GM19099 (cell line): Measurements from ENCODE around the gene TCTN1.

Source experiments
- POLR2A ChIP-seq: IDR thresholded peaks from 3 replicates; pipeline ENCODE4 v1.6.1; 2011; ENCODE audit warnings: low read depth; ENCODE audit not compliant: insufficient read length; ENCODE audit errors: extremely low read depth

Gene TCTN1

DNA sequence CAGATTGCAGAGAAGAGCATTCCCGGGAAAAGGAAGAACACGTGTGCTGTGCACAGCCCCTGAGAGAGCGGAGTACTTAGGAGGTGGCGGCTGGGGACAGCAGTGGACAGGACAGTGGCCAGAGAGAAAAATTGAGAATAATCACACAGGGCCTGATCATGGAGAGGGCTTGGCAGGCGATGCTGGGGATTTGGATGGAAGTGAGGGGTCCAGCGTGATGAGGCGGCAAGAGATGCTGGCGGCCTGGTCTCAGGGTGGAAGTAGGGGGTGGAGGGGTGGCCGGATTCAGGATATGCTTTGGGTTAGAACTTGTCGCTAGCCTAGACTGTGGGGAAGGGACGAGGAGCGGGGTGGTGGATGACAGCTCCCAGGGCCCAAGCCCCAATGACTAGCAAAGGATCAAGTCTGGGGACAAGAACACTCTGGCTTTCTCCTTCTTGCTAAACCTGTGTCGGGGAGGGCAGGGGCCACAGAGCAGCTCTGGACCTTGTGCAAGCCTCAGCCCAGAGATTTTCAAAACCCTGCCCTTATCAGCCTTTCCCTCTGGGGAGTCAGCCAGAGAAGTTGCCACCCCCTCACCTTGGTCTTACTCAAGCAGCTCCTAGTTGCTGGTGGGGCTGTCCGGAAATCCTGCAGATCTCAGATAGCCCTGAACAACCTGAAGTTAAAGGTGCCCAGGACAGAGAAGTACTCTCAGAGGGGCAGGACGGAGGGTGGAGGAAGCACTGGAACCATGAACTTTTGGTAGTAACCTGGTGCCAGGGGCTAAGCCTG, 73.7 kb downstream of the TCTN1 start:
- peak; percentile 47 for TF ChIP-seq POLR2A

DNA sequence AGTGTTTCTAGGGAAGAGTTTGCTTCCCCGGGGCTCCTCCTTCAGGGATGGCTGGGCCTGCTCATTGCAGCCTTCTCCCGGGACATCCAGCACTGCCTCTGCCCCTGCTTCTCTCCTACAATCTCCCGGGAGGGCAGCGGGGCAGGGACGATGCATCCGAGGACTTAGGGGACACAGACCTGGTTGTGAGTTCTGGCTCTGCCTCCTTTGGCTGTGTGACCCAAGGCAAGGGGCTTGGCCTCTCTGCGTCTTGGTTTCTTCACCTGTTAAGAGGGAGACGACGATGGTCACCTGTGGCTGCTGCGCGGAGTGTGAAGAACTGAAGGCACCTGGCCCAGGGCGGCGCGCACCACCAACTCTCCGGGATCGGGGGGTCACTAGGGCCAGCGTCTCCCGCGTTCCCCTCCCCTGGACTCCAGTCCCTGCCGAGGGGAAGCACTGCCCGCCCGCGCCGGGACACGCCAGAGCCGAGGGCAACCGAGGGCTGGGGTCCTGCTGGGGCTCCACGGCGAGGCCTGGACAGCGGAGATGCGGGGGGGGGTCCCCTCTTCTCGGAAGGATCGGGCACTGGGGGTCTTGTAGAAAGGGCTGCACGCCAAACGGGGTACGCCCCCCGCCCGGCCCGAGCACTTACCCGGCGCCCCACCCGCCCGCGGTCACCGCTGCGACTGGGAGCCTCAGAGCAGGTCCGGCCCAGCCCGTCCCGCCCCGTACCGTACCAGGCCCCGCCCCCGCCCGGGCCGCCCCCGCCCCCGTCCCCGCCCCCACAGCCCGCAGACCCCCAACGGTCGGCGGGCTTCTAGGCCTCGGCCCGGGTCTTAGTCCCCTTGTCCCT, 74.7 kb downstream of the TCTN1 start, which contains the start of gene HVCN1:
Gene HVCN1 (minus strand): TSS at position 670 of the 835 bp plus-strand sequence. CDS start 5,870 bp downstream, outside the sequence.
- TF ChIP-seq POLR2A = peak; percentile 62

DNA sequence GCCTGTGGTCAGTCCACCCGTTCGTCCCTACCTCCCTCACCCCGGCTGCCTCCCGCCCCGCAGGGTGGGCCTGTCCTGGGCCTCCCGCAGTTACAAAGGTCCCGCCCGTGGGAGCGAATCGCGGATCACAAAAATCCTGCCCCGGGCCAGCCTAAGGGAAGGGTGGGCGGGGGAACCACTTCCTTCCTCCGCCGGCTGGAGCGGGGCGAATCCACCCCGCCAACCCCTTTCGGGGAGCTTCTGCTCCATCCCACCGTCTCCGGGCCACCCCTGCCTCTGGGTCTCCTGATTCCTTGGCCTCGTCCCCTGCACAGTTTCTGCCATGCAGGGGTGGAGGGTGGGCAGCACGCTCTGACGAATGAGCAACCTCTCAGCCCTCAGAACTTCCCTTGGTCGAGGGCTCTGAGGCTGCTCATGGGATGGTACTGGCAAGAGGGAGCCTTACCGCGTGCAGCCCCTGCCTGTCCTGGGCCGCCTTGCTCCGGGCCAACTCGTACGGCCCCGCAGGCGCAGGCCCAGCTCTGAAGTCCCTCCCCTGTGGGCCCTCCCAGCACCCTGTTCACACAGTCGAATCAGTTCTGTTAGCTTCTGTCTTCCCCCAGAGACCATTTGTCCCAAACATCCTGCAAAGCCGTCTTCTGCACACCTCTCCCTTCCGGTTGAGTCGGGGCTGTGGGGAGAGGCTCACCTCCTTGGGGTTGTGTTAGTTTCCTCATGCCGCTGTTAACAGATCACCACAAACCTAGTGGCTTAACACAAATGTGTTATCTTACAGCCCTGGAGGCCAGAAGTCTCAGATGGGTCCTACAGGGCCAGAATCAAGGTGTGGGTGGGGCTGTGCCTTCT, 75.6 kb downstream of the TCTN1 start:
- peak; percentile 47 for TF ChIP-seq POLR2A

DNA sequence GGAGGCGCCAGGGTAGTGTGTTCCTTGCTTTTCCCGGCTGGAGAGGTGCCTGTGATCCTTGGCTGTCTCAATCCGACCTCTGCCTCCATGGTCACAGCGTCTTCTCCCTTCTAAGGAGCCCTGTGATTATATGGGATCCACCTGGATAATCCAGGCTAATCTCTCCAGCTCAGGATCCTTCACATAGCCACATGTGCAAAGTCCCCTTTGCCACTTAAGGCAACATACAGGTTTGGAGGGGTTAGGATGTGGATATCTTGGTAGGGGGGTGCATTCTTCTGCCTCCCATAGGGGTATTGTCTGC, 76.2 kb downstream of the TCTN1 start:
- TF ChIP-seq POLR2A = no peak

DNA sequence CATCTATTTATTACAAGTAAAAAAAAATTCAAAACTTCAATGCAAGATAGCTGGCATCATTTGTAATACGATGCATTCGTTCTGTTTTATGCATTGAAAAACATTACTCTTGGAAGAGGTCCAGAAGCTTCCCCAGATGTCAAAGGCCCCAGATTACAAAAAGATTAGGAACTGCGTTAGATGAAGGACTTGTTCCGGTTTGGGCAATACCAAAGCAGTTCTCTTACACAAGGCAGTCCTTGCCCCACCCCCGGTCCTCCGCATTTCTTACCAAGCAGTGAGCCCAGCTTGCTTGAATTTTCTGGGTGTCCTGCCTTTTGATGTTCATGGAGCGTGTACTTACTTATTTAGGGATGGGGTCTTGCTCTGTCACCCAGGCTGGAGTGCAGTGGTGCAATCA, 79.8 kb downstream of the TCTN1 start:
- TF ChIP-seq POLR2A = no peak

DNA sequence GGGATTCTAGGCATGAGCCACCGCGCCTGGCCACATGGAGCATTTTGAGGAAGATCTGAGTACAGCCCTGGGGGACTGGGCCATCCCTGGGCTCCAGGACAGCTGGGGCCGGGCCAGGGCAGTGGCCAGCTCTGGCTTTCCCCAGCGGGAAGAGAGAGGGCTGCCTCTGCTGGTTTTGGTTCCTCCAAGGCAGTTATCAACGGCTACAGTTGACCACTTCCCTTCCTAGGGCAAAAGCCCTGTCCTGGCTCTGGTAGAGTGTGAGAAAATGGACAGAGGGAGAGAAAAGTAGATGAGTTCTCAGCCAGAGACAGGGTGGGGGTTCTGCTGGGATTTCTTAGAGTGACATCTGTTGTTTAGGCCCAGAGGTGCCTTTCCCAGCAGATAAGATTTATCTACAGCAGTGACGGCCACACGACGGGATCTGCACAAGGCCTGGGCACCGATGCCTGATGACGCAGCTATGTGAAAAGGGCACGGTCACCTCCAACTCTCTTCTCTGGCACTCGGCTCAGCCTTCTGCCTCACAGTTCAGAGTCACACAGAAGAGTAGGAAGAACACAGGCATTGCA, 80.5 kb downstream of the TCTN1 start:
- no peak for TF ChIP-seq POLR2A

DNA sequence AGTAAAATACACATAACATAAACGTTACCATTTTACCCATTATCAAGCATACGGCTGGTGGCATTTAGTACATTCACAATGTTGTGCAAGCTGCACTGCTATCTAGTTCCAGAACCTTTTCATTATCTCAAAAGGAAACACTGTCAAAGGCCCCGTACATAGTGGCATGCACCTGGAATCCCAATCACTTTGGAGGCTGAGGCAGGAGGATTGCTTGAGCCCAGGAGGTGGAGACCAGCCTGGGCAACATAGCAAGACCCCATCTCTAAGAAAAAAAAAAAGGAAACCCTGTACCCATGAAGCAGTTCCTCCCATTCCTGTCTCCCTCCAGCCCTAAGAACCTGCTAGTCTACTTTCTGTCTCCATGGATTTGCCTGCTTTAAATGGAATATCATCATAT, 82.4 kb downstream of the TCTN1 start:
- TF ChIP-seq POLR2A = no peak

DNA sequence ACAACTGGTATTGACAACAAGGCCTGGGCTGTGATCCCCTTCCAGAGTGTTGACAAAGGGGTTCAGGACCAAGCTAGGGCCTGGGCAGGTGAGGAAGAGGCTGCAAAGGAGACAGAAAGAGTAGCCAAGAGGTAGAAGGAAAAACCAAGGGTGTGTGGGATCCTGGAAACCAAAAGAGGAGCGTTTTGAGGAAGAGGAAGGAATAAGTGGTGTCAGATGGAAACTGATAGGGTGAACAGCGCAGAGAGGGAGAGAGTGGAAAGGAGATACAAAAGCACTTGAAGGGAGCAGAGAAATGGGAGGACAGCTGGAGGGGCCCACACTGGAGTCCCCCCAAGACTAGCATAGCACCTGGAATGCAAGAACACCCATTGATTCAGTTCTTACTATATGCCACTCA, 83.3 kb downstream of the TCTN1 start:
- TF ChIP-seq POLR2A = no peak

DNA sequence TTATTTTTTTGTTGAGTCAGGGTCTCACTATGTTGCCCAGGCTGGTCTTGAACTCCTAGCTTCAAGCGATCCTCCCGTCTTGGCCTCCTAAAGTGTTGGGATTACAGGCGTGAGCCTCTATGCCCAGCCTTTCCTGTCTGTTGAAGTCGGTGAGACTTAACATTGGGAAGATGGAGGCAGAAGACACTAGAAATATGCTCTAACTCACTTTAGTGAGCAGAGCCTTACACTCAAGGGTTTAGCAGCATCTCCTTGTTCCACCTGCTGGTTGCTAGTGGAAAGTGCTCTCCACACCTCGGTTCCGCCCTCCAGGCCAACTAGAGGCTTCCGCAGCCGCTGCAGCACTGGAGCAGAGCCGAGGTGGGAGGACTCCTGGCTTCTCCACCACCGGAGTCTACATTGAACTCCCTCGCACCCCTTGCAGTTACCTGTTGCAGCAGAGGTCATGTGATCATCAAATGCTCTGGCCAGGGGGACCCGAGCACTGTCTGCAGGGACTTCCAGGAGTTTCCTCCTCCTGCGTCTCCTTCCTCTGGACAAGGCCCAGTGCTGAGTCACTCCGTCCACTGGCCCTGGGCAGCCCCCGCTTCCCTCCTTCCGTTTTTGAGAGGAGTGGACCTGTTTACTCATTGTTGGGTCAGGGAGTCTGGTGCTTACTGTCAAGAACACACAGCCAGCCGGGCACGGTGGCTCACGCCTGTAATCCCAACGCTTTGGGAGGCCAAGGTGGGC, 84.4 kb downstream of the TCTN1 start:
- TF ChIP-seq POLR2A = peak; percentile 27
